Activated CD4-positive, CD25-positive, alpha-beta regulatory T cell treated with anti-CD3 and anti-CD28 coated beads, Interleukin-2, amount 50 U/mL, for 72 hours (primary cell): ENCODE measurements around the gene SOD2.
"Not testable (repeated sequence)": the region's sequence is repeated elsewhere in the genome, so short reads cannot be mapped to it uniquely, and the experiment has no call there.

Experiments
- DNase-seq: peaks from one replicate; pipeline ENCODE4 v3.0.0; 2021

Gene SOD2

DNA sequence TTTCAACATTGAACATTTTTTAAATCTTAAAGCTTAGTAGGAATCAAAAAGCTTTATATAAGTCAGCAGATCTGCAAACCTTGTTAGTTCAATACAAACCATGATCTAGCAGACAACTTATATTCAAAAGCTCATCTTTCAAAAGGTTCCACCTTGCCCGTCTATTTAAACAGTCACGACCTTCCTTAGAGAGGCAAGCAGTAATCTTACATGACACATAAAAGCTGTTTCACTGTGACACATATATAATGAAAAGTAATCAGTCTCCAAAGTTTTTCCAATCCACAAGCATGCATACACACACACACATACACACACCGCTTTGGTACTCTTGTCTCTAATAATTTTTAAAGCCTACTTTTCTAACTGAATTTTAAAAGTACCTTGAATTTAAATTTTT is 12.9 kb downstream of the SOD2 start:
- no peak for DNase-seq

DNA sequence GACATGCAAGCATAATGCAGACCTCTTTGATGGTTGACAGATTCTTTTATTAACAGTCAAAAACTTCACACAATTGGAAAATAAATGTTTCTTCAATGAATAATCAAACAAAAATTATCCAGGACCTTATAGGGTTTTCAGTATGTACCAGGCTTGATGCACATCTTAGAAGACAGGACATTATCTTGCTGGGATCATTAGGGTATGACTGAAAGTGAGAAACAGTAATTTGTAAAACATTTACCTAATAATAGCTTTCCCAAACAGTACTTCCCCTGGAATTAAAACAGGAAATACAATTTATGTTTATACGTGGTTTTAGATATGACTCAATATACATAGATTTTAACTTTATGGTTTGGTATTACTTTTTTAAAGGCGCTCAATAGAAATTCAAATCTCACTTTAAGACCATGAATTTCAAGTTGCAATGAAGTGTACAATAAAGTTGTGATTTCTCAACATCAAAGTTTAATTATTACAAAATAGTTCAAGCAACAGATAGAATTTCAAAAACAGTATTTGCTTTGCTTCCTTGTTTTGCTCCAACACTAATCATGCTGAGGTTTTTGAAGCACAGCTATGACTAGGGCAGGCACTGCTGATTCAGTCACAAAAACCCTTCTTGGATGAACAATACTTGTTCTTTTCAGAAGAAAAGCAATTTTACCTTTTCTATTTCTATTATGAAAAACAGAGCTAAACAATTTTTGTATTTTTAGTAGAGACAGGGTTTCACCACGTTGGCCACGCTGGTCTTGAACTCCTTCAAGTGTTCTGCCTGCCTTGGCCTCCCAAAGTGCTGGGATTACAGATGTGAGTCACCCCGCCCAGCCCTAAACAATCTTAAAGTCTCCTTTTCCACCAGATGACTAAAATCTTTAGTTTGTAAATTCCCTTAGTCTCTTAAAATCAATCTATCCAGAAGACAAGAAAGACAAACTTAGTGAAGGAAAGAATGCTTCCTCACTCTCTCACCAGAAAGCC is 13.7 kb downstream of the SOD2 start:
- DNase-seq, result no peak

DNA sequence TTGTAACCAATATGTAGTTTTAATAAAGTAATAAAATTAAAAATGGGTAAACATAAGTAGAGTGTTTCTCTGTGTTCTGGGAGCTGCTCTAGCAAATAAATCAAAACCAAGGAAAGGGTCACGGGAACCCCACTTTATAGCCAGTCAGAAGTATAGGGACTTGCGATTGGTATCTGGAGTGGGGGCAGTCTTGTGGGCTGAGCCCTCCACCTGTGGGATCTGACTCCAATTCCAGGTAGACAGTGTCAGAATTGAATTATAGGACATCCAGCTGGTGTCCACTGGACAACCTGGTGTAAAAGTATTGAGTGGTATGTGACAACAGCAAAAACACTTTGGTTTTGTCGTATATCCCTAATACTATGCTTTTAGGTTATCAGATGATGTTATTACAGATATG is 14.5 kb downstream of the SOD2 start:
- no peak for DNase-seq

DNA sequence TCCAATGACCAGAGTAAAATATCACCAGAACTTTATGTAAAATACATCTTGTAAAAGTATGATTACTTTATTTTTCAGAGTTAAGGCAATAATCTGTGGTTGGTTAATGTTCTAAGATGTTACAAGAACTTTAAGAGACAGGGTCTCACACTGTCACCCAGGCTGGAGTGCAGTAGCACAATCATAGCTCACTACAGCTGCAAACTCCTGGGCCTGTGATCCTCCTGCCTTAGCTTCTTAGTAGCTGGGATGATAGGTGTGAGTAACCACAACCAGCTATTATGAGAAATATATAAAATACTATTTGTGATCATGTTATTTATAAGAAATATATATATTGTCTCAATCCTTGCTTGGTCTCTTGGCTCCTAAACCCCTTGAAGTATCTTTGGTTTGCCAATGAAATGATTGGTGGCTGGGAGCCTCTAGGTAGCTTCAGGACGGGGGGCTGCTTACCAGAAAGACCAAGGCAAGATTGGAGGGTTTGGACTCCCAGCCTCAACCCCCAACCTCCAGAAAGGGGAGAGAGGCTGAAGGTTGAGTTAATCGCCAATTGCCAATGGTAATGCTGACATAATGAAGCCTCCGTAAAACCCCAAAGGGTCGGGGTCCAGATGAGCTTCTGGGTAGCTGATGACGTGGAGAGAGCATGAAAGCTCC is 15.4 kb downstream of the SOD2 start:
- DNase-seq, result no peak

- no peak for DNase-seq
Measured at GRCh38 chr6:159676890-159677505, 16.0 kb downstream of the SOD2 start.

- DNase-seq, result not testable (repeated sequence)
Measured at GRCh38 chr6:159676236-159676635, 16.8 kb downstream of the SOD2 start.

GRCh38 chr6:159665868-159666635 is 27.0 kb downstream of the SOD2 start:
- DNase-seq, result no peak

DNA sequence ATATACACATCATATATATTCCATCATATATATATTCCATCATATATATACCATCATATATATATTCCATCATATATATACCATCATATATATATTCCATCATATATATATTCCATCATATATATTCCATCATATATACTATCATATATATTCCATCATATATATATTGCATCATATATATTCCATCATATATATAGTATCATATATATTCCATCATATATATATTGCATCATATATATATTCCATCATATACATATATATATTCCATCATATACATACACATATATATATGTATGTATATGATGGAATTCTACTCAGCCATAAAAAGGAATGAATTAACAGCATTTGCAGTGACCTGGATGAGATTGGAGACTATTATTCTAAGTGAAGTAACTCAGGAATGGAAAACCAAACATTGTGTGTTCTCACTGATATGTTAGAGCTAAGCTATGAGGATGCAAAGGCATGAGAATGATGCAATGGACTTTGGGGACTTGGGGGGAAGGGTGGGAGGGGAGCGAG is 29.6 kb downstream of the SOD2 start:
- not testable (repeated sequence) for DNase-seq

DNA sequence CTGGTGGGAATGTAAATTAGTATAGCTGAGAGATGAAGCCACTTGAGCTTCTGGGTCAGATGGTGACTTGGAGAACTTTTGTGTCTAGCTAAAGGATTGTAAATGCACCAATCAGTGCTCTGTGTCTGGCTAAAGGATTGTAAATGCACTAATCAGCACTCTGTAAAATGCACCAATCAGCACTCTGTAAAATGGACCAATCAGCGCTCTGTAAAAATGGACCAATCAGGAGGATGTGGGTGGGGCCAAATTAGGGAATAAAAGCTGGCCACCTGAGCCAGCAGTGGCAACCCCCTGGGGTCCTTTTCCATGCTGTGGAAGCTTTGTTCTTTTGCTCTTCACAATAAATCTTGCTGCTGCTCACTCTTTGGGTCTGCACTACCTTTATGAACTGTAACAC is 31.1 kb downstream of the SOD2 start:
- DNase-seq, result not testable (repeated sequence)

DNA sequence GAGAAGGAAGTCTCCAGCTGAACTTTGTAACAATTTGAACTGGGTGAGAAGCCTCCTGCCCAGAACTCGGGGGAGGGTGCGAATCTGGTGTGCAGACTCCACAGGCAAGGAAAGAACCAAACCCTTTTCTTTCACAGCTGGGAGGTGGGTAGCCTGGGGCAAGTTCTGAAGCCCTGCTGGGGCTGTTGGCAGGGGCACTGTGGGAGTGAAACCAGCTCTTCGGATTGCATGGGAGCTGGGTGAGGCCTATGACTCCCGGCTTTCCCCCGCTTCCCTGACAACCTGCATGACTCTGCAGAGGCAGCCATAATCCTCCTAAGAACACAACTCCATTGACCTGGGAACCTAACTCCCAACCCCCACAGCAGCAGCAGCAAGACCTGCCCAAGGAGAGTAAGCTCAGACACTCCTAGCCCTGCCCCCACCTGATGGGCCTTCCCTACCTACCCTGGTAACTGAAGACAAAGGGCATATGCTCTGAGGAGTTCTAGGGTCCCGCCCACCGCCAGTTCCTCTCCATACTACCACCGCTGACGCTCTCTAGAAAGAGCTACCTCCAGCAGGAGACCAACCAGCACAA is 37.5 kb downstream of the SOD2 start:
- no peak for DNase-seq

DNA sequence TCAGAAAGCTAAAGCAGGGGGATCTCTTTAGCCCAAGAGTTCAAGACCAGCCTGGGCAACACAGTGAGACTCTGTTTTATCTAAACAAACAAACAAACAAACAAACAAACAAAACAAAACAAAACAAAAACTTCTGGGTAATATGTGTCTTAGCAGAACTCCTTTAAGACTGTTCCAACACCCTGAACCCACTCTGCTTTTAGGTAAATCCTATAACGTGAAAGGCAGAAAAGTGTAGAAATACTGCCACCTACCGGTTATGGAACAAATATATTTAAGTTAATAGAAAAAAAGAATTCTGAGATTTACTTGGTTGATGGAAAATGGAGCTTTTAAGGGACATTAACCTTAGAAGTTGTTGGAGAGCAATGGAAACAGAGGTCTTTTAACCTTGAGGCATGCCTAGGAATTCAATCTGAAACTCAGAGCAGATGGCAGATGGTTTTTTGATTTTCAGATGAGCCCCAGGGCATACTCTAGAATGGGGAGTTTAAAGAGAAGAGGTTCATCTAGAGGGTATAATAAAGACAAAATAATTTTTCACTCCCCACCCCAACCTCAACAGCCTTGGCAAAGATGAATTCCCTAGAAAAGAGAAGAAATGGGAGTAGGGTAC is 38.5 kb downstream of the SOD2 start:
- no peak for DNase-seq

DNA sequence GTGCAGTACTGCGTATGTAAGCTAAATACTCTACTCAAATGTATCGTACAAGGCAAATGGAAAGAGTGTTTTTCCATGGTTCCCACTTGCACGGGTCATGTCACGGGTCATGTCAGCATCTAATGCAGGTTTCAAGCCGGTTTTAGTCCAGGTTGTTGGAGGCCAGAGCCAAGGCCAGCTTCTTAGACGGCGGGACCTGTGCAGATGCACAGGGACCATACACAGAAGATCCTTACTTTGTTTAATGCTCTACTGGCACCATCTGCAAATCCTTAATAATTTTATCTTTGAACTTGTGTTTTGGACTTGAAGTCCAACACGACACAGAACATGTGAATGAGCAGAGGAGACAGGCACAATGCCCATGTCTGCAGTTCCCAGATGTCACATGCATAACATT is 42.7 kb downstream of the SOD2 start:
- no peak for DNase-seq

DNA sequence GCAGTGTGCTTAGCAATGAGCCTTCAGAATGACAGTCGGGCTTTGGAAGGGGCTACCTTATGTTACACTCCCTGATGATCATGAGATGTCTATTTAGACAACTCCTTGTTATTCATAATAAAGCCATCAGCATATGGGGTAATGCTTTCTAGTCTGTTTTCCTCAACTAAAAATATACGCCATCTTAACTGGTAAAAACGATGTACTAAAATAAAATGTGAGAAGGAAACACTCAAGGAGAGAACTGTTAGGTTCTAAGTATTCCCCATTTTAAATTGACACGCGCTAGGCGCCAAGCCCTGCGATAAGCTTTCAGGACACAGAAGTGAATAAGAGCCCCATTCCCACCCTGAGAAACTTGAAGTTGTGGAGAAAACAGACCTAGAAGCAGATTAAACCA is 43.6 kb downstream of the SOD2 start:
- no peak for DNase-seq

DNA sequence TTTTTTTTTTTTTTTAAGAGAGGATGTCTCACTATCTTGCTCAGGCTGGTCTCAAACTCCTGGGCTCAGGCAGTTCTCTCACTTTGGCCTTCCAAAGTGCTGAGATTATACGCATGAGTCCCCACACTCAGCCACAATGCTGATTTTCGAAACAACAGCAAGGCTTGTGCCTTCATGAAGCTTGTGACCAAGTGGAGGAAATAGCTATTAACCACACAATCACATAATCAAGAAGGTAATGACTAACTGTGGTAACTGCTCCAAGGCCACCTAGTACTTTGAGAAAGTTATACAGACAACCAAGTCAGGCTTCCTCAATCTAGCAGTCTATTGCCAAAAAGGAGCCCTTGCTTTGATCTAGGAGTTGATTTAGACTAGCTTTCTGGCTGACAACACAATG is 46.3 kb downstream of the SOD2 start:
- DNase-seq, result no peak

DNA sequence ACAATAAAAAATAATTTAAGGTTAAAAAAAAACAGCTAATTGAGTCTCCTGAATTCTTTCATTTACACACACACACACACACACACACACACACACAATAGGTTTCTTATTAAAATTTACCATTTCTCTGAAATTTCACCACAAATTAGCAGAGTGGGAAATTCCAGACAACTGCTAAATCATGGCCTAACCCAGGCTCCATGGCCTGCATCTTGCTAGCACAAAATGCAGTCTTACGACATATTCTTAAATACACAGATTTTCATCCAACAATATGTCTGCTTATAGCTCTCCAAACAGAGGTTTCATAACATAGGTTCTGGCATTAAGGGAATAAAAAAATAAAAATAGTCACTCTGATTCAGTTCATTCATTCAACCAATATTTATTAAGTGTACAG is 46.9 kb downstream of the SOD2 start:
- DNase-seq, result no peak

DNA sequence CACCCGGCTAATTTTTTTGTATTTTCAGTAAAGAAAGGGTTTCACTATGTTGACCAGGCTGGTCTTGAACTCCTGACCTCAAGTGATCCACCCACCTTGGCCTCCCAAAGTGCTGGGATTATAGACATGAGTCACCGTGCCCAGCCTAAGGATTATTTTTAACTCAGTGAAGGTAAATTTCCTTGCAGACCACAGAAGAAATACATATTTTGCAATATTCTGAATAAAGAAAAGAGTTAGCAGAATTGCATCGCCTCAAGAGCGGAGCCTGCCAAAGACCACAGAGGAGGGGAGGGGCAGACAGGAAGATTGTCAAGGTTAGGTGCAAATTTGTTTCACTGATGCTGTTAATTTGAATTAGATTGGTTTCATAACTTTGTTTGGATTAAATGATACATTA is 47.4 kb downstream of the SOD2 start:
- DNase-seq, result no peak
